NCI-H460 (cell line): ENCODE results near the gene SHLD3. TPM values are rescaled to one million over a fixed set of nuclear protein-coding genes. Genes with fewer than 3 reads are reported as not detected.
"Not testable (repeated sequence)": the region's sequence is repeated elsewhere in the genome, so short reads cannot be mapped to it uniquely, and the experiment has no call there.

Experiments used
- DNase-seq: peaks from one replicate; pipeline ENCODE4 v3.0.0-alpha.2; 2016; ENCODE audit warnings: low read depth; ENCODE audit errors: extremely low read depth
- polyA plus RNA-seq: library from polyadenylated mRNA; depleted of rRNA; stranded (reverse); fragments of >200 nt; gene quantifications from 2 replicates; pipeline ENCODE4 v1.2.3, GENCODE V29; 2014; cell fraction: nucleus; rRNA removed
- total RNA-seq: library from RNA; depleted of rRNA; stranded (reverse); fragments of >200 nt; shearing (Covaris generic); gene quantifications from 2 replicates; pipeline ENCODE4 v1.2.3, GENCODE V29; 2014; rRNA removed

Gene SHLD3, protein sequence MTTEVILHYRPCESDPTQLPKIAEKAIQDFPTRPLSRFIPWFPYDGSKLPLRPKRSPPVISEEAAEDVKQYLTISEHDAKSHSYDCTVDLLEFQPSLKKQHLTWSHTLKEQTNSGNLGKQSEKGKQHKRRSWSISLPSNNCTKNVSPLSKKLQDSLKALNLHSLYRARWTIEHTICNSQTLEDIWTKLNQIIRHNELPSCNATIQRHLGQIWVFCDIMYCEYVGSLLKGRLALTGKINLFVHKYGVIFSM
- 7.5 and 10.2 TPM in 2 replicates for total RNA-seq
- 4.2 and 8.1 TPM in 2 replicates for polyA plus RNA-seq

DNA sequence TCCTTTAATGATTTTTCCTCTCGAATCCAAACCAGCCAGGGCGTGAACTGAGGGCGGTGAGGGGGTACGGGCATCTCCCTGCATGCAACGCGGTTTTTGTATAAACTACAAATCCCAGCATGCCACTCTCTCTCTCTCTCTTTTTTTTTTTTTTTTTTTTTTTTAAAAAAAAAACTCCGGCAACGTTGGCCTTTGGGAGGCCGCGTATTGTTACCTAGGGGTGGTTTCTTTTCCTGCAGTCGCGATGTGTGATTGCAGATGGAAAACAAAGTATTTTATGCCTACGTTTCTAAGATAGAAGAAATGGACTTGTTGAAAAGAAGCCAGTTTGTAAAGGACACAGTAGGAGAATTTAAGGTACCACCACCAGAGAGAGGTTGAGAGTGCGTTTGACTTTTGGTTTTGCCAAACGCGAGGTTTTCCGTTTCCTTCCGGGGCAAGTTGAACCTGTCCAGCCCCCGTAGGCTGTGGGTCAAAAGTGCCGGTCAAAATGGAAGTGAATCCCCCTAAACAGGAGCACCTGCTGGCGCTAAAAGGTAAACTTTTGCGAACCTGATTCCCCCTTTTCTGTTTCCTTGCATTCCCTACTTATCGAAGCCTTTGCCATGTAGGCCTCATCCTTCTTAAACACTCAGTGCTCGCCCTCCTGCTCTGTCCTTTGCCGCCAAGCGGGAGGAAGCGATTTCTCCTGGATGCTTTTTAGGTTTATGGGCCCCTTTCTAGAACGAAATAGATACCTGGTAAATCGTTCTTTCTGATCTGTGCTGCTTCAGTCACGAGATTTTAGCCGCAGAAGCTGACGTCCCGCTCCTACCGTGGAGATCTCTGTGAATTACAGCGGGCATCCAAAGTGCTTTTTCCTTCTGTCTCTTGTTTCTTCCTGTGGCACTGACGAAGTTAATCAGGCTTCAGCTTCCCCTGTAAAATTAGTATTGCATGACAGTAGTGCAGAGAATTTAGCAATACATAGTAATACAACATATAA, at the start of gene SHLD3, which contains the start of gene TRAPPC13:
Gene SHLD3, plus strand, starts transcription at position 457 of the 985 bp plus-strand sequence. CDS start 4,561 bp downstream, outside the sequence.
Gene TRAPPC13, plus strand, starts transcription at position 457 of the 985 bp plus-strand sequence. Its CDS starts 34 bp downstream, at position 491.
- peak; percentile 81 for DNase-seq

DNA sequence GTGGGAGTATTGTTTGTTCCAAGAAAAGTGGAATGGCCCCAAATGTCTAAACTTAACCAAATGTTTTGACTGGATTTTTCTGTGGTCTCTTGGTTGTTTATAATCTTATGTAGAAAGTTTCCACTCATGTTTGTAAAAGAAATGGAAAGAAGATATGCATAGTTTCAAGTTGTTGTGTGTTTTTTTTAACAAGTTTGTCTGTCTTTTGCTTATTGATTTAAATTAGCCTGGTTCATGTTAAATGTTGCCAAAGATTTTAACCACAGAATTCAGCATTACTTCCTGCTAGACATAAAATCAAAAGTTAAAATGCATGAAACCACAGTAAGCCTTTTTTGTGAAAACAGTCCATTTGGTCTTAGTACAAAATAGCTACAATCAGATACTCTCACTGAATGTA, 47.7 kb upstream of the SHLD3 start:
- no peak for DNase-seq

DNA sequence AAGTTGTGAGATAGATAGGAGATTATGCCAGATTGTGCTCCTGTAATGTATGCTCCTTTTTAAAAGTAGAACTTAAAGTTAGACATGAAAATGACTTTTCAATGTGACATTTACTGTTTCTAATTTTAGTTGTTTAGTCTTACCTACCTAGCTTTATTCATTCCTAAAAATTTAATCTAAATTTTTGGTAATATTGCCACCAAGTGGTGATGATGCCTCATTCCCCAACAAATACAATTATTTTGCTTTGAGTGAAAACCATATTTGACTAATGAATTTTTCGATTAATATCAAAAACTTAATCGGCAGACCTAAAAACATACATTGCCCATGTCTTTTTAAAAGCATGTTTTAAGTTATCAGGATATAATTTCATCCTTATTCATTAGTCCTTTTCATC, 36.1 kb upstream of the SHLD3 start:
- DNase-seq = no peak

DNA sequence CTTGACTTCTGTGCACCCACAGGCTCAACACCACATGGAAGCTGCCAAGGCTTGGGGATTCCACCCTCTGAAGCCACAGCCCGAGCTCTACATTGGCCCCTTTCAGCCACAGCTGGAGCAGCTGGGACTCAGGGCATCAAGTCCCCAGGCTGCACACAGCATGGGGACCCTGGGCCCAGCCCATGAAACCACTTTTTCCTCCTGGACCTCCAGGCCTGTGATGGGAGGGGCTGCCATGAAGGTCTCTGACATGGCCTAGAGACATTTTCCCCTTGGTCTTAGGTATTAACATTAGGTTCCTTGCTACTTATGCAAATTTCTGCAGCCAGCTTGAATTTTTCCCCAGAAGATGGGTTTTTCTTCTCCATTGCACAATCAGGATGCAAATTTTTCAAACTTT, 23.1 kb upstream of the SHLD3 start:
- not testable (repeated sequence) for DNase-seq

DNA sequence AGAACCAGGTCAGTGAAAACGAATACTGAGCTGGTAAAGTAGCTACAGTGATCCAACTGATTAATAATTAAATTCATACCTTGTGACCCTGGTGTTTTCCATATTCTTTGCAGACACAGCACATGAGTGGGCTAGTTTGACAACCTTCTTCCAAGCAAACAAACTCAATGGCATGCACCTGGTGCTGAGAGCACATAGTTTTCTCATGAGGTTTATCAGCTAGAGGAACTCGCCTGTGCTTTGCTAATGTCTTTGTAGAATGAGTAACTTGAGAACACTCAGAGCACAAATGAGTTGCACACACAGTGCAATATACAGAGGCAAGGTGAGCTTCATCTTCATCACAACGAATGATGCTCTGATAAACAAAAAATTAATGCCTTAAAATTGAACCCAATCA, 13.3 kb upstream of the SHLD3 start:
- DNase-seq = no peak

DNA sequence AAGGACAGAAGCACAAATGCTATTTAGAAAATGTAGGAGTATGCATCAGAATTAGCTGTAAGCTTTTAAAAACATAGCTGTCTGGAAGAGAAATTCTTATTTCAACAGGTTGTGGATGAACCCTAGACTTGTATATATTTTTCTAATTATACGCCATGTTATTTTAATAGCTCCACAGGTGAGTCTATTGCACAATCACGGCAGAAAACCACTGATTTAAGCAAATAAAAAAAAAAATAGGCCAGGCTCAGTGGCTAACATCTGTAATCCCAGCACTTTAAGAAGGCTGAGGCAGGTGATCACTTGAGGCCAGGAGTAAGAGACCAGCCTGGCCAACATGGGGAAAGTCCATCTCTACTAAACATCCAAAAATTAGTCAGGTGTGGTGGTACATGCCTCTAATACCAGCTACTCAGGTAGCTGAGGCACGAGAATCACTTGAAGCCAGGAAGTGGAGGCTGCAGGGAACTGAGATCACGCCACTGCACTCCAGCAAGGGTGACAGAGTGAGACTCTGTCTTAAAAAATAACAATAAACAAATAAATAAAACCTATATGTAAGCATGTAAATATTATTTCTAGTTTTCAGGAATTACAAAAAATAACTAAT, 12.4 kb upstream of the SHLD3 start:
- no peak for DNase-seq

DNA sequence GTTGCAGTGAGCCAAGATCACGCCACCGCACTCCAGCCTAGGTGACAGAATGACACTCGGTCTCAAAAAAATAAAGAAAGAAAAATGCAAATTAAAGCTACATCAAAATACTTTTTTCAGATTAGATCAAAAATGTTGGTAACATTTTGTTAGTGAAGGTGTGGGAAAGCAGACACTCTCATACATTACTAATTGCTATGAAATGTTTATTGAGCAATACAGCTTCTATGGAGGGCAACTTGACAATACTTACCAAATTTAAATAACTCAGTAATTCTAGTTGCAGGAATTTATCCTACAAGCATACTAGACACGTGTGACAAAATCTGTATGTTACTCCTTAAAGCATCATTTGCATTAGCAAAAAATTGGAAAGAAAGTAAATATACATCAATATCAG, 4.8 kb upstream of the SHLD3 start:
- DNase-seq = no peak

DNA sequence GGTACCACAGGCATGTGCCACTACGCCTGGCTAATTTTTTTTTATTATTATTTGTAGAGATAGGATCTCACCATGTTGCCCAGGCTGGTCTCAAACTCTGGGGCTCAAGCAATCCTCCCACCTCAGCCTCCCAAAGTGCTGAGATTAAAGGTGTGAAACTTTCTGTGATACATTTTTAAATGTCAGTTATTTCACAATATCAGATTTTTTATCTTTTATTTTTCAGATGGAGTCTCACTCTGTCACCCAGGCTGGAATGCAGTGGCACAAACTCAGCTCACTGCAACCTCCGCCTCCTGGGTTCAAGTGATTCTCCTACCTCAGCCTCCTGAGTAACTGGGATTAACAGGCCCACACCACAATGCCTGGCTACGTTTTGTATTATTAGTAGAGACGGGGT, 2.9 kb upstream of the SHLD3 start:
- not testable (repeated sequence) for DNase-seq

DNA sequence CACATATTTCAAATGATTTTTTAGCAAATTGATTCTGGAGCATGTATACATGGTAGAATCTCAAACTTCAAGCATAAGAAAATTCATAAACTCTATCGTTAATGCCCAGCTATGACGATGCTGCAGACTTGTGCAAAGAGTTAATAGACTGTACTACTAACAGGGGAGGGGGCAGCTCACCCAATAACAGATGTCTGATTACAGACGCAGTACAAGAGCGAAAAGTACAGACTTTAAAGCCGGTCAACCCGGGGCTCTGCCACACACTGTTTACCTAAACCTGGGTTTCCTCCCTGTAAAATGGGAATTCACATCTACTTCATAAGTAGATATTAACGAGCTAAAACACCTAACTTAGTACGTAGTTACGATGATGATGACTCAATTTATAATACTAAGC, 1.3 kb upstream of the SHLD3 start:
- no peak for DNase-seq

DNA sequence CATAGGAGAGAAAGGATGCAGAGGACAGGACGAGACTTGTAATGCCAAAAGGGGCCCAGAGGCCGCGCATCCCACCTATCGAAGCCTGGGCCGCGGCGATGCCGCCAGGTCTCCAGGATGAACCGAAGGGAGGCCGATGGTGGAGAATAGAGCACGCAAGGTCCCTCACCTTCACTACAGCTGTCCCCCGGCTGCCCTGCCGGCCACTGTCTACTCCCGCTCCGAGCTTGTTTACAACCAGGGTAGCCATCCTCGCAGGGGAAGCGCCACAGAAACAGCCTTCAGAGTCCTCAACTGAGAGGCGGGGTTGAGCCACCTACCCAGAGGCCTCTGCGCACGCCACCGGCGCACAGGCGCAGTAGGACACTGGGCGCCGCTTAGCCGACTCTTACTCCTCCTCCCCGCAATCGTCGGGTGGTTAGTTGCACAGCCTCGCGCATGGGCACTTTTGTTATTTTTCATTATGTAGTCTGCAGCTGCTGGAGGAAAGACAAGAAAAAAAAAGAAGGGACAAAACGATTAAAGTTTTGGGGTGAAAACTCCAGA, 729 bp upstream of the SHLD3 start, which contains the start of gene TRIM23:
Gene TRIM23, minus strand, starts transcription at position 309 of the 546 bp plus-strand sequence. Its CDS starts 59 bp downstream, at position 250.
- DNase-seq = peak; percentile 91

DNA sequence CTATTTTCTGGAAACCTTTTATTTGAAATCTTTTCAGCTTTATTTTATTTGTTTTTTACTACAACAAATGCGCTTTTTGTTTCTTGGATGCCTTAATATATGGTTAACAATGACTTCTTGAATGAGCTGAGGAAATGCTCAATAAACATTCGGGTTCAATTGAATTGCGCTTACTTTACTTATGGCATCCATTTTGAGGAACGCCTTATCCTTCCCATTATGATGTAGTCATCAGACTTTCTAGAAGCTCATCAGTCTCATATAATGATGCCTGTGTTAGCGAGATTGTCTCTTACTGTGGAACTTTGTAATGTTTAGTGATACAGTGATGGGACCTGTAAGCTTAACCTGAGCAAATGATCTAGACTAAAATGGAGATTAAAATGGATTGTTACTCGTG, 916 bp downstream of the SHLD3 start:
- no peak for DNase-seq

DNA sequence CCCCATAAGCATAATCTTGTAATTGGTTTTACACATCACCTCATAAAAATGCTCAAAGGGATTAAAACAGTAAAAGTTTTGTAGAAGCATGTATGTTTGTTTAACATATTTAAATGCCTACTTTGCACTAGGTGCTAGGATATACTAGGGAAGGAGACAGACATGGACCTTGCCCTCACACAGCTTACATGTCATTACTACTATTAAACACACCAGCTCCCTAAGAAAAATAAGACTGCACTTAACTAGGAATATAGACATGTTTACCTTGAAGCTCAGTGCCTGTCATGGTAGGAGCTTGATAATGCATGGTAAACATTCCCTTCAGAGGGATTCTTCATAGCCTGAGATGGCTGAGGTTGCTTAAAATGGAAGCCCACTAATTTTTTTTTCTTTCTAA, 6.2 kb downstream of the SHLD3 start:
- no peak for DNase-seq

DNA sequence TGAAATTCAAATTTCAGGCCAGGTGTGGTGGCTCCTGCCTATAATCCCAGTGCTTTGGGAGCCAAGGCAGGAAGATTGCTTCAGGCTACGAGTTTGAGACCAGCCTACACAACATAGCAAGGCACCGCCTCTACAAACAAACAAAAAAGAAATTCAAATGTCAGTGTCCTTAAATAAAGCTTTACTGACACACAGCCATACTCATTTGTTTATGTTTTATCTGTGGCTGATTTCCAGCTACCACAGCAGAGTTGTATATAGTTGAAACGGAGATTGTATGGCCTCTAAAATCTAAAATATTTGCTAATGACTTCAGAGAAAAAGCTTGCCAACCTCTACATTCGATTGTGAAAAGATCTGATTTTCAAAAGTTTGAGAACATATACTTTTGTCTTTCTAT, 15.4 kb downstream of the SHLD3 start:
- no peak for DNase-seq

DNA sequence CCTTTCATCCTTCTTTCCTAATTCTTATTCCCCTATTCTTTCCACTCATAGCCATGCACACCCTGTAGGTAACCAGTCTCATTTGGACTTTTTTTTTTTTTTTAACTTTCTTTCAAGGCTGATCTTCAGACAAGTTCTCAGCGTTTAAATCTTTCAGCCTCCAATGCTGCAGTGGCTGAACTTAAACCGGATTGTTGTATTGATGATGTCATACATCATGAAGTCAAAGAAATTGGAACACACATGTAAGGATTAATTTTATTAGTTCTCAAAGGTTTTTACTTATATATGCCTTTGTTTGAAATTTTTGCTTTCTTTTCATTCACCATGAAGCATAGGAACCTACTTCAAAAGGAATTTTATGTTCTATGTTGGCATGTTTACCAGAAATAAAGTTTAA, 22.1 kb downstream of the SHLD3 start:
- DNase-seq = no peak

DNA sequence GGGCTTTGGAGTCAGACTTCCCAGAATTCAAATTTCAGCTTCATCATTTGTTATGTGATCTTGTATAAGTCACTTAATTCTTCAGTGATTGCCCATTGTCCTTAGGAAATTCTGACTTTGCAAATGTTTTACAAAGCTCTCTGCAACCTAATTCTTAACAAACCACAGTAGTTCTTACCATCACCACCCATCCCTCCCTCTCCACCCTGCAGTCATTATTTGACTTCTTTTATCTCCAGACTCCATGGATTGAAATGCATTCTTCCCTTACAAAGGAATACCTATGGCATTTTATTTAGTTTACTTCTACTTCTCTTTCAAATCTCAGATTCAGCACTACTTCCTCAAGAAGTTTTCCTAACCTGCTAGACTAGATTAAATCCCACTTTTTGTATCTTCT, 23.1 kb downstream of the SHLD3 start:
- DNase-seq = no peak

DNA sequence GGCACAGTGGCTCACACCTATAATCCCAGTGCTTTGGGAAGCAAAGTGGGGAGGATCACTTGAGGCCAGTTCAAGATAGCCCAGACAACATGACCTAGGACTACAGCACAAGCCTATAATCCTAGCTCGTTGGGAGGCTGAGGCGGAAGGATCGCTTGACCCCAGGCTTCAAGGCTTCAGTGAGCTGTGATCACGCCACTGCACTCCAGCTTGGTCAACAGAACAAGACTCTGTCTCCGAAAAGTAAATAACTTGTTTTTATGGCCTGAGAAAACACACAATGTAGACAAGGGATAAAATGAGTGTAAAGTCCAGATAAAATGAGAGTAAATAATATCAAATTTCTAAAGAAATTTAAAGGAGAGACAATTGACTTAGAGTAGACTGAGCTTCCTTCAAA, 26.3 kb downstream of the SHLD3 start:
- no peak for DNase-seq

DNA sequence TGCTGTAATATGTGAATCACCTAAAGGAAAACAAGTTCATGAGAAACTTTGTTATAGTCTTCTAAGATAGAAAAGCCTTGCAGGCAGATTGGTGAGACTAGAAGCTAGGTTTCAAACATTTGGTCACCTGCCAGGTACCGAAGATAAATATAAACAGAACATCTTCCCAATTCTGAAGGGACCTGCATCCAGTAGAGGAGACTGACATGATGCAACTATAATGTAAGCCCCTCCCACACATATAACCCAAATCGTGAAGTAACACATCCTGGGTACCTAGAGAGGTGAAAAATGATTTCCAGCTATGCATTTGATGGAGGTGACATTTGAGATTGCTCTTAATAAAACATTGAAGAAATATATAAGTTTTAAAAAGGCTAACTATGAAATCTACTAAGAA, 29.9 kb downstream of the SHLD3 start:
- no peak for DNase-seq

DNA sequence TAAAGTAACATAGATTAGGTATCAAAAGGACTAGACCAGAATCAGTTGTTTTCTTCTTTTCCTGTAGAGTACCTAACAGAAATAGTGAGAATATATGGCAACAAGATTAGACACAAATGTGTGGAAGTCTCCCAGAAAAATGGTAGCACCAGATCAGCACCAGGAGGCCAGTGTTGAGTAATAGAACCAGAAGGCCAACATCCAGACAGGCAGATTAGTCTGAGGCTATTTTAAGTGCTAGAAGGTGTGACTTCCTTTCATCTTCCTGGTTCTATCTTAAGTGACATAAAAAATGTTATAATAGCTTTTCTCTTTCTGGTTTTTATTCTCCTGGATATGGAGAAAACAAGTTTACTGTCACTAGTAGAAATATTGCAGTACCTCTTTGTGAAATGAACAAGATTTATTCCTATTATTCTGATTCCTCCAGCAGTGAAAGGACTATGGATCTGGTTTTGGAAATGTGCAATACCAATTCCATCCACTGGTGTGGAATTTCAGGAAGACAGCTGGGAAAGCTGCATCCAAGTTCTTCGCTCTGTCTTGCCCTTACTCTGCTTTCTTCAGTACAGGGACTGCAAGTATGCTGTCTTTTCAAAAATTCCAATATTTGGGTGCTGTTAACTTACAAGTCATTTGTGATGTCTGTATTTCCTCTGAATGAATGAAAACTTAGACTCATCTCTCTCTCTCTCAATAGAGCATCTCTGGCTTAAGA, 39.1 kb downstream of the SHLD3 start:
- DNase-seq = peak; percentile 11

DNA sequence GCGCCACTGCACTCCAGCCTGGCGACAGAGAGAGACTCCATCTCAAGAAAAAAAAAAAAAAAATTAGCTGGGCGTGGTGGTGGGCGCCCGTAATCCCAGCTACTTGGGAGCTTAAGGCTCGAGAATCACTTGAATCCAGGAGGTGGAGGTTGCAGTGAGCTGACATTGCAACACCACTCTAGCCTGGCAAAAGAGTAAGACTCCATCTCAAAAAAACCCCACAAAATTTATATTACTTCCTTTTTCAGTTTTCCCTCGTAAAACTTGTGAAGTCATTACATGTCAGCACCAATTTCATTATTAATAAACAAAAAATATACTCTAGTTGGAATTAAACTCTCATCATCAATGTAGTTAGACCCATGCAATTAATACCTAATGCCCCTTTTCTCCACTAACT, 43.9 kb downstream of the SHLD3 start:
- no peak for DNase-seq

DNA sequence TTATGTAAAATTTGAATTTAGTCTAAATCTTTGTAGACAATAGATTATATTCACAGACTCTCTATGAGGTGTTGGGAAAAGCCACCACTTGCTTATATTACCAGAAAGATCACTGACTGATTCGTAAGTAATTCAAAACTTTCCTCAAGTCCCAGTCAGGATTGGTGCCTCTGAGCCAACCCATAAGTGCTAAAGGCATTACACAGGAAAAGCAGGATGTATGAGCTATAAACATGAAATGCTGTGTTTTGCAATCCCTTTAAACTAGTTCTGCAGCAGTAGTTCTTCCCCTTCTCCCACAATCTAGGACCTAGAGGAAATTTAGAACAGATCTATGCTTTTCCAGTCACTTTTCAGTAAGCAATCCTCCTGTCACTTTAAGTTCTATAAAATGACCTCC, 48.0 kb downstream of the SHLD3 start:
- DNase-seq = no peak
